AG10803 (cell line): ENCODE data around the gene GLIS2.

ENCODE experiments used
- DNase-seq: peaks from one replicate; pipeline ENCODE4 v3.0.0; 2010; ENCODE audit warnings: low read depth
- H3K4me3 ChIP-seq: 2 replicates; pipeline ENCODE4 v1.5.1; 2011; ENCODE audit warnings: mild to moderate bottlenecking, low read length, control low read depth
- TF ChIP-seq, protein P1 (sequence below): conservative IDR thresholded peaks from 2 replicates; pipeline ENCODE4 v1.5.1; 2011; ENCODE audit warnings: mild to moderate bottlenecking, low read length, control low read depth, inconsistent platforms

GLIS2 gene

DNA sequence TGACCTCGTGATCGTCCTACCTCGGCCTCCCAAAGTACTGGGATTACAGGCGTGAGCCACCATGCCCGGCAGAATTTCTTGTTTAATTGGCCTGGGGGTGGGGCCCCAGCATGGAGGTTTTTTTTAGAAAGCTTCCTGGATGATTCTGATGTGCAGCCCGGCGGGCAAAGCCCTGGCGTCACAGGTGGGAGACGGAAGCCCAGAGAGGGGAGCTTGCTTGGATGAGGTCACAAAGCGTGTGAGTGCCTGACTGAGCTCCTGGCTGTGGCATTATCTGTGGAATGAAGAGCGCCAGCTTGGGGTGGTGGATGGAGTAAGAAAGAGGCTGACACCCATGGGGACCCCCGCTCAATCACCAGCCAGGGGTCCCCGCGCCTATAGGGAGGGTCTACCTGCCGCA is 59.9 kb downstream of the GLIS2 start:
- peak overlapping the region; percentile 62 for H3K4me3 ChIP-seq
- peak; percentile 68 for DNase-seq
- TF ChIP-seq, protein P1, sequence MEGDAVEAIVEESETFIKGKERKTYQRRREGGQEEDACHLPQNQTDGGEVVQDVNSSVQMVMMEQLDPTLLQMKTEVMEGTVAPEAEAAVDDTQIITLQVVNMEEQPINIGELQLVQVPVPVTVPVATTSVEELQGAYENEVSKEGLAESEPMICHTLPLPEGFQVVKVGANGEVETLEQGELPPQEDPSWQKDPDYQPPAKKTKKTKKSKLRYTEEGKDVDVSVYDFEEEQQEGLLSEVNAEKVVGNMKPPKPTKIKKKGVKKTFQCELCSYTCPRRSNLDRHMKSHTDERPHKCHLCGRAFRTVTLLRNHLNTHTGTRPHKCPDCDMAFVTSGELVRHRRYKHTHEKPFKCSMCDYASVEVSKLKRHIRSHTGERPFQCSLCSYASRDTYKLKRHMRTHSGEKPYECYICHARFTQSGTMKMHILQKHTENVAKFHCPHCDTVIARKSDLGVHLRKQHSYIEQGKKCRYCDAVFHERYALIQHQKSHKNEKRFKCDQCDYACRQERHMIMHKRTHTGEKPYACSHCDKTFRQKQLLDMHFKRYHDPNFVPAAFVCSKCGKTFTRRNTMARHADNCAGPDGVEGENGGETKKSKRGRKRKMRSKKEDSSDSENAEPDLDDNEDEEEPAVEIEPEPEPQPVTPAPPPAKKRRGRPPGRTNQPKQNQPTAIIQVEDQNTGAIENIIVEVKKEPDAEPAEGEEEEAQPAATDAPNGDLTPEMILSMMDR, result no peak

DNA sequence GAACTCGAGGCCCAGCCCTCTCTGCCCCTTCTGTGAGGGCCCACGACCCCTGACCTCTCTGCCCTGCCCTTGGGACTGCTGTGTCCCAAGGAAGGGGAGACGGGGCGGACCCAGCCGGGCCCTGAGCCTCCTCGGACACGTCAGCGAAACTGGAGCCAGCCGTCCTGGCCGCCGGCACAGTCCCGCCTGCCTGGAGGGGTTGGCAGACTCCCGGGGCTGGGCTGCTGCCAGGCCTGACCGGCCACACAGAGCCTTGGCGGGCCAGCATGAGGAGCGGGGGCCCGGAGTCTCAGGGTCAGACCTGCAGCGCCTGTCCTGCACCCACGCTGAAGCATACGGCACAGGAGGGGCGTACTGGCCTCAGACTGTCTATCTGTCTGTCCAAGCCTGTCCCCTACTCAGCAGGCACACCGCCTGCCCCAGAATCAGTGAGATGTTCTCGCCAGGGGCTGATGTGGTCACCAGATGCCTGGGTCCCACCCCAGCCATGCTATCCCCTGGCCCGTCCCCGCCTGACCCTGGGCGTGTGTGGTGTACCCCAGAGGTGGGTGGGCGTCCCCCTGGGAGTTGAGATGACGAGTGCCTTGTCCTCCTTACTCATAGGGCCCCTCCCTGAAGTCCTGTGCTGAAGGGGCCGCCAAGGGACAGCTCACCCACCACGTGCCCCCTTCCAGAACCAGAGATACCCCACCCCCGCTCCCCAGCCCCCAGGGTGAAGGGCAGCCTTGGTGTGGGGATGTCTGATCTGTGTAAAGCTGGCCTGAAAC is 60.4 kb downstream of the GLIS2 start:
- peak overlapping the region; percentile 62 for H3K4me3 ChIP-seq
- TF ChIP-seq, protein P1, result no peak
- peak; percentile 92 for DNase-seq

DNA sequence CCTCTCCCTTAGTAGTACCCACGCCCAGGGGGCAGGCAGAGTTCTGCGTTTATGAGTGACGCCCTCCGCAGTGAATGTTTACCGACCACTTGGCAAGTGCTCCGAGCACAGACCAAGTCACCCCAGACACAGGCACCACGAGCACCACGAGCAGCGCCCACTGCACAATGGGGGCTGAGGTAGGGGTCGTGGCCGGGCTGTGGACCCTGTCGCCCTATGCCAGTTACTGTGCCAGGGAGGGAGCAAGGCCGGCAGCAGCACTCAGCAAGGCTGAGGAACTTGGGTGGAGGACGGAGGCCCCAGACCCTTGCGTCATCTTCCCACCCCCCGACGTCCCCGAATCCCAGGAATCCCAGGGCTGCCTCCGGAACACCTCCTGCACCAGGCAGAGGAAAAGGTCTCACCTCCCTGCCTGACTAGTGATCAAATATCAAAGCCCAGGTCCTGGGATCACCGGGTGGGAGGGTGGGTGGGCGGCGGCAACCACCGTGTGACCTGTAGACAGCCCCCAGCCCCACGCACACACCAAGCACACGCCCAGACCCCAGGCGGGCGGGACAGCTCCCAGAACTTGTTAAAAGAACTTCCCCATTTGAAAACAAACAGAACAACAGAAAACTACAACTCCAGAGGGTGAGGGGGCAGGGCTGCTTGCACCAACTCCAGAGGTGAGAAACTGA is 61.2 kb downstream of the GLIS2 start:
- TF ChIP-seq, protein P1, result no peak
- peak overlapping the region; percentile 62 for H3K4me3 ChIP-seq
- no peak for DNase-seq

DNA sequence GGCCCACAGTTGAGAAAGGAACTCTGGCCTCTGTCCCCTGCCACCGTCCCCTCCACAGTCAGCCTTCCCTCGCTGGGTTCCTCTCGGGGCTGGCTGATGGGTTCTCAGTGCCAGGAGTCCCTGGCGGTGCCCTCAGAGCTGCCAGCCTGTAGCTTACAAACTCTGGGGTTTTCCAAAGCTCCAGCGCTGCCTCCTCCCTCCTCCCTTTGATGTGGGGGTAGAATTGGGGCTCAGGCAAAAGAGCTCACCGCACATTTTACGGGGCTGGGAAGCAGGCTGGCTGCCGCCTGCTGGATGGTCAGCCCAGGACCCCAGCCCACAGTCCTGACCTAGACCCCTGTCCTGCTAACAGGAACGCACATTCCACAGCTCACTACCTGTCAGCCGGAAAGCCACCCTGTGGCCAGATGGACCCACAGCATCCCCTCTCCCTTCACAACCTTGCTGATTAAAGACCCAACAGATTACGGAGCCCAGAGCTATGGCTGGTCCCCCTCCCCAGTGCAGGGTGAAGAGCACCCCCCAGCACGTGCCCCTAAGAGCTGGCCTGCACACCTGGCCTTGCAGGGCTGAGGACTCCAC is 61.8 kb downstream of the GLIS2 start:
- TF ChIP-seq, protein P1, result peak; percentile 28
- H3K4me3 ChIP-seq, result peak overlapping the region; percentile 37
- DNase-seq, result no peak

DNA sequence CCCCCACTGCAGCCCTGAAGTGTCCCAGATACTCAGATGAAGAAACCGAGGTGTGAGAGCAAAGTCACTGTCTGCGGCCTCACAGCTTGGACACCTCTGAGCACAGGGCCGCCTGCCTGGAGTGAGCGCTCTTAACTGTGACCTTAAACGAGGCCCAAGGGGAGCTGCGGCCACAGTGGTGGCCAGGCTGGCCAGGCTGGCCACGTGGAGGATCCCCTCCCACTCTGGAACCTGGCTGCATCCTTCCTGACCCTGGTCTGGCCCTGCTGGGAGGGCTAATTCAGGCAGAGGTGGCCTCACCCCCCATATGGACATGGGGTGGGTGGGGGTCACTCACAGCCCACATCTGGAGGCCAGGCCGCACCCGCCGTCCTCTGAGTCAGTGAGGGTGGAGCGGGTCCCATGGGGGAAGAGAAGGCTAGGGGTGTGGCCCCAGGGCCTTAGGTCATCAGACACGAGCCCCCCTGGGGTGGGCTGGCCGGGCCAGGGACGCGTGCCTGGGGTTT is 62.3 kb downstream of the GLIS2 start:
- DNase-seq, result peak; percentile 86
- TF ChIP-seq, protein P1, result no peak
- H3K4me3 ChIP-seq, result peak overlapping the region; percentile 37

DNA sequence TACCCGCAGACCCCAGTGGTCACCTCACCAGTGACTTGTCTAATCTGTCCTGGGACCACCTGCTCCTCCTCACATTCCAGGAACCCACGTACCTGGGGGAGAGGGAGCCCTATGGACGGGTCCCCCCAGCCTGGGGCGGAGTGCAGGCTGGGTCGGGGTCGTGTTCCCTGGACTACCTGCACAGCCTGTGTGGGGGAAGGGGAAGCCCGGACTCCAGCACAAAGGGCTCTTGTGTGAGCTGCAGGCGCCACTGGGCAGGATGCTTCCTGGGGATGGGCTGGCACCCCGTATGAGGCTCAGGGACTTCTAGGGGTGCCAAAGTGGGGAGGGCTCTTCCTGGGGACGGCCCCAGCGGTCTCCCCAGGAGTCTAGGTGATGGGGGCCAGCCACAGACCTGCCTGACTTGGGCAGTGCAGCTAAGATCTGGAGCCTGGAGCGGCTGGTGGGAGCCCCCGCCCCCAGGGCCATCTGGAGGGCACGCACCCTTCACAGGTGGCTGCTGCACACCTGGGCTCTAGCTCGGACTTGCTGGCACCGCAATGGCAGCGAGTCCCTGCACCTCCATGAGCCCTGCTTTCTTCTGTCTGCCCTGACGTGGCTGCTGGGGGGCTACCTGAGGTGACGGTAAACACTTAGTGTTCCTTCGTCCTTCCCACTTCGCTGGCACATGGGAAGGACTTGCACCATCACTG is 63.3 kb downstream of the GLIS2 start:
- DNase-seq, result no peak
- TF ChIP-seq, protein P1, result no peak

More for the DNA sequence above, 63.3 kb downstream of the GLIS2 start:
- no peak overlapping the region for H3K4me3 ChIP-seq
